GM12864 (cell line): ENCODE results near the gene GARIN1A.

Experiments
- DNase-seq: peaks from one replicate; pipeline ENCODE4 v3.0.0-alpha.2; 2011; ENCODE audit warnings: low read depth
- H3K4me3 ChIP-seq: 2 replicates; pipeline ENCODE4 v1.5.1; 2011; ENCODE audit warnings: mild to moderate bottlenecking, low read depth, low read length, control low read depth
- TF ChIP-seq, protein P1 (sequence below): IDR thresholded peaks from 2 replicates; pipeline ENCODE4 v1.5.1; 2011; ENCODE audit warnings: low read depth, mild to moderate bottlenecking, moderate library complexity, low read length, control low read depth, inconsistent platforms; ENCODE audit errors: missing control alignments

The GARIN1A gene

DNA sequence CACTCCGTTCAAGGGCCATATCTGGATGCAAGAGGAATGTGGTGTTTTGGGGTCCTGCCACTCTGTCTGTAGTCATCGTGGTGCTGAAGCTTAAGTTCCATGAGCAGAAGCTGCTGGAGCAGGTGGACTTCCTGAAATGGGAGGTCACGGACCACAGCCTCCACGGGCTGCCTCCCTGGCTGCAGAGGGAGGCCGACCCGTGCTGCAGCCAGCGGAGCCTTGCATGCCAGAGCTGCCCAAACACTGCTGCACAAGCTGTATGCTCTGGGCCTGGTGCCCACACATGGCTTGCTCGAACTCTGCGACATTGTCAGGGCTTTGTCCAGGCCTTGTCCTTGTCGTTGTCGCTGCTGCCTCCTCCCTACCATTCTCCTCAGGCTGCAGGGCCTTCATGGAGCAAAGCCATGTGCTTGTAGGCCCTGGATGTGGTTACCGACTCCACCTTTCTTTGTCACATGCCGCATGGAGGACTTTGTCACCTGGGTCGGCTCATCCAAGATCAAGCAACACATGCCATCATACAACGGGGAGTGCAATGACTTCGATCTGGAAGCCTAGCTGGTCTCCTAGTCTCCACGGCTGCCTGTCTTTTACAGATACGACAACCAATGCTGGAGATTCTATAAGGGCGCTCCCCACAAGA lies 21.4 kb downstream of the GARIN1A start:
- TF ChIP-seq, protein P1, sequence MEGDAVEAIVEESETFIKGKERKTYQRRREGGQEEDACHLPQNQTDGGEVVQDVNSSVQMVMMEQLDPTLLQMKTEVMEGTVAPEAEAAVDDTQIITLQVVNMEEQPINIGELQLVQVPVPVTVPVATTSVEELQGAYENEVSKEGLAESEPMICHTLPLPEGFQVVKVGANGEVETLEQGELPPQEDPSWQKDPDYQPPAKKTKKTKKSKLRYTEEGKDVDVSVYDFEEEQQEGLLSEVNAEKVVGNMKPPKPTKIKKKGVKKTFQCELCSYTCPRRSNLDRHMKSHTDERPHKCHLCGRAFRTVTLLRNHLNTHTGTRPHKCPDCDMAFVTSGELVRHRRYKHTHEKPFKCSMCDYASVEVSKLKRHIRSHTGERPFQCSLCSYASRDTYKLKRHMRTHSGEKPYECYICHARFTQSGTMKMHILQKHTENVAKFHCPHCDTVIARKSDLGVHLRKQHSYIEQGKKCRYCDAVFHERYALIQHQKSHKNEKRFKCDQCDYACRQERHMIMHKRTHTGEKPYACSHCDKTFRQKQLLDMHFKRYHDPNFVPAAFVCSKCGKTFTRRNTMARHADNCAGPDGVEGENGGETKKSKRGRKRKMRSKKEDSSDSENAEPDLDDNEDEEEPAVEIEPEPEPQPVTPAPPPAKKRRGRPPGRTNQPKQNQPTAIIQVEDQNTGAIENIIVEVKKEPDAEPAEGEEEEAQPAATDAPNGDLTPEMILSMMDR: no peak
- DNase-seq: no peak
- H3K4me3 ChIP-seq: no peak overlapping the region

DNA sequence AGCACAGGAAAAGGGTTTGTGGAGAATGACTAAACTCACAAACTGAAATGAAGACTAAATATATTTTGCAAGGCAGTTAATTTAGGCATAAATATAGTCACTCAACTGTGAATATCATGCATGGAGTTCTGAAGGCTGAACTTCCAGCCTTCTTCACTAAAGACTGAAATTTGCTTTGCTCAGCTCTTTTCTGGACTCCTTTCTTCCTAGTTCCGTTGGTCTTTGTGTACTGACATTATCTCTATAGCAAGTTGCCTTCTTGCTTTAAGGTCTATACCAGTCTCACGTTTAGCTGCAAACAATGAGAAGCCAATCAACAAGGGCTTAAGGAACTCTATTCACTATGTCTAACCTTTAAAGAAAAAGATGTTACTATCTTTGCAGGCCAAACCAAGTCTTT lies 22.6 kb downstream of the GARIN1A start:
- DNase-seq: no peak
- no peak overlapping the region for H3K4me3 ChIP-seq
- TF ChIP-seq, protein P1: no peak

DNA sequence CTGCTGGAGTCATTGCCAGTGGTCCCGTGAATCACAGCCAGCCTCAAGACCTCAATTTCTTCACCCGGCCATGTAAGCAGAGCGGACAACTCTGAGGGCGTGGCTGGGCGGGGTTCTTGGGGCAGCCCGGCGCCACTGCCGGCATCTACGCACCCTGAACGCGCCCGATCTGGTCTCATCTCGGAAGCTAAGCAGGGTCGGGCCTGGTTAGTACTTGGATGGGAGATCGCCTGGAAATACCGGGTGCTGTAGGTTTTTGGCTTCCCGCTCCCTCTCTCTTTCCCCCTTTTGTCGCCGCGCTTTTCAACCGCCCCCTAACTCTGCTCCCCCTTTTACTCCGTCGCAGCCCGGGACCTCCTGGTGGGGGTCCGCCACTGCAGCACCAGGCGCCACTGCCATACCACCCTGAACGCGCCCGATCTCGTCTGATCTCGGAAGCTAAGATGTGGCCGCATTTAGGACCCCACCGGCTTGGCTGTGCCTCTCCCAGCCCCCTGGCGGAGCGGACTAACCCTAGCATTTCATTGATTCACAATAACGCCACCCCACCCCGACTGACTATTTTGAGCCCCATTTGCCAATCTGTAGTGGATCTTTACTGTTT lies 25.3 kb downstream of the GARIN1A start:
- TF ChIP-seq, protein P1: peak; percentile 10
- peak overlapping the region; percentile 36 for H3K4me3 ChIP-seq
- DNase-seq: no peak

DNA sequence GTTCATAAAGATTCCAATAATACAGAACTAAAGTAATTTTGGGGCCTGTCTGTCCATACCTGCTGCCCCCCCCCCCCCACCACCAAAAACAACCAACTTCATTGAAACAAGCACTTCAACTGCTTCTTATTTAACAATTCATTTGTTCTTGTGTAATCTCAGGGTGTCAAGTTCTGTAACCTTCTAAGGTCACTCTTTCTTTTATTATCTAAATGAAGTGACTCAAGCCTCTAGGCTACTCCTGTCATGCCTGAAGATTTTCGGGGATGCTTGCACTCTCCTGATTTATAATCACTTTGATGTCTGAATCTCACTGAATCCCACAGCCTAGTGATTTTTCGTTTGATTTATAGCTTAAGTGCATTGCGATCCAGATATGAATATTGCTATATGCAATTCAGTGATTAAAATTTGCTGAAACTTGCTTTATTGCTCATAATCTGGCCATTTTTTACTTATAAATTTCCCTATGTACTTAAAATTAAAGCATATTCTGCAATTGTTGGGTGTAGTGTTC lies 27.2 kb downstream of the GARIN1A start:
- no peak overlapping the region for H3K4me3 ChIP-seq
- TF ChIP-seq, protein P1: no peak
- no peak for DNase-seq

DNA sequence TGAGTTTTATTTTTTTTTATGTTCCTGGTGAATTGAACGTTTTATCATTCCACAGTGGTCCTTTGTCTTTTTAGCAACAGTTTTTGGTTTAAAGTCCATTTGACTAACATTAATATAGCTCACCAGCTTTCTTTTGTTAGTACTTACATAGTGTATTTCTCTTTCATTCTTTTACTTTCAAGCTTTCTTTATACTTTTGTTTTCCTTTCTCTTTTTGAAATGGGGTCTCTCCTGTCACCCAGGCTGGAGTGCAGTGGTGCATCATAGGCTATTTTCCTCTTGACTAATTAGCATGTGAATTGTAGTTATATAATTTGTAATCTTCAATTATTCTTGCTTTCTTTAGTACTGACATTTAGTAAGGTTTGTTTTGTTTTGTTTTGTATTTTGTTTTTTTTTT lies 27.8 kb downstream of the GARIN1A start:
- H3K4me3 ChIP-seq: no peak overlapping the region
- TF ChIP-seq, protein P1: no peak
- no peak for DNase-seq

DNA sequence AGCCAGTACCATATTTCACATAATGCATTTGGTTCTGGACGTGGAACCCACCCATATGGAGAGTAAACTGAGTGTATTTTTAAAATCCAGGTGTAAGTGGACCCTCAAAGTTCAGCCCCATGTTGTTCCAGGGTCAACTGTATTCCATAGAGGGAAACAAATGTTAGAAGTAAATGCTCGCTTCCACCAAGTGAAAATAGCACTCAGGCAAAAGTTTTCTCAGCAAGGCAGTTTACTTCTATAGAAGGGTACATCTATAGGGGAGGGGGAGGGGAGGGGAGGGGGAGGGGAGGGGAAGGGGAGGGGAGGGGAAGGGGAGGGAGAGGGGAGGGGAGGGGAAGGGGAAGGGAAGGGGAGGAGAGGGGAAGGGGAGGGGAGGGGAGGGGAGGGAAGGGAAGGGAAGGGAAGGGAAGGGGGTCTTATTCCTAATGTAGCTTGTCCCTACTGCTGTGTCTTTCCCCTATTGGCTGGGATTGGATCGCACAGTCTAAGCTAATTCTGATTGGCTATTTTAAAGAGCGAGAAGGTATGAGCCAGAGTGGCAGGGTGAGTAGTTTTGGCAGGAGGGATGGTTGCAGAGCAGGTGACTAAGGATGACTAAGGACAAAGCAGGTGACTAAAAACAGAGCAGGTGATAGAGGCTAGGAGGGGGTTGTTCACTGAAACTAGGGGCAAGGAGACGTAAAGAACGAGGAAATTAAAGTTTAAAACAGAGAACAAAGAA lies 29.1 kb downstream of the GARIN1A start:
- DNase-seq: no peak
- no peak overlapping the region for H3K4me3 ChIP-seq
- TF ChIP-seq, protein P1: no peak
